Heart left ventricle (tissue), 16 donors: ENCODE data around the gene CCL18. TPM values are rescaled to one million over a fixed set of nuclear protein-coding genes. Genes with fewer than 3 reads are reported as not detected.

ENCODE experiments used
- ATAC-seq, 4 donors: fragments of 200-7000 bp; cut with Tn5 transposase; one replicate each; pipeline ENCODE4 v1.9.1; 2020 to 2022; ENCODE audit warnings: moderate library complexity in 4 of 4, mild to moderate bottlenecking in 3 of 4, moderate number of reproducible peaks in 1 of 4
- DNase-seq, 5 donors: peaks; one replicate each; pipeline ENCODE4 v3.0.0-alpha.2; 2020
- H3K27ac ChIP-seq, 12 donors: fragments of 200-600 bp; sonication (generic) in 4 of 12; one replicate each; pipeline versions ENCODE4 v1.5.0 to v1.8.0; 2016 to 2022; ENCODE audit warnings: mild to moderate bottlenecking in 2 of 12
- H3K27me3 ChIP-seq, 9 donors: fragments of 200-600 bp; sonication (generic) in 2 of 9; one replicate each; pipeline versions ENCODE4 v1.5.1 to v1.8.0; 2016 to 2022; ENCODE audit warnings: mild to moderate bottlenecking in 3 of 9
- H3K36me3 ChIP-seq, 9 donors: fragments of 200-600 bp; sonication (generic) in 2 of 9; one replicate each; pipeline versions ENCODE4 v1.5.0 to v1.8.0; 2018 to 2022; ENCODE audit warnings: mild to moderate bottlenecking in 2 of 9
- H3K4me1 ChIP-seq, 12 donors: fragments of 200-600 bp; sonication (generic) in 4 of 12; one replicate each; pipeline versions ENCODE4 v1.5.0 to v1.8.0; 2016 to 2022; ENCODE audit warnings: mild to moderate bottlenecking in 3 of 12
- H3K4me3 ChIP-seq, 12 donors: fragments of 200-600 bp; sonication (generic) in 4 of 12; one replicate each; pipeline versions ENCODE4 v1.5.0 to v1.8.0; 2017 to 2022; ENCODE audit warnings: mild to moderate bottlenecking in 9 of 12, moderate library complexity in 4 of 12
- H3K9me3 ChIP-seq, 12 donors: fragments of 200-600 bp; sonication (generic) in 4 of 12; one replicate each; pipeline versions ENCODE4 v1.5.0 to v1.8.0; 2016 to 2022; ENCODE audit warnings: mild to moderate bottlenecking in 1 of 12
- POLR2A ChIP-seq, 2 donors: fragments of 450-650 bp; IDR thresholded peaks; one replicate each; pipeline ENCODE4 v1.6.1; 2017; ENCODE audit warnings: antibody characterized with exemption in 2 of 2, mild to moderate bottlenecking in 2 of 2, moderate library complexity in 2 of 2
- WGBS, 4 donors: extraction: QIAGEN DNeasy Blood & Tissue Kit in 2 of 4; methylation state at CpG; one replicate each; pipeline versions ENCODE4 v1.1.5 to v1.1.7; 2013 to 2018; 5-methylcytosine and 5-hydroxymethylcytosine counted together
- intact Hi-C, 10 donors: fragments of 100-400 bp; cut with DNase I; formaldehyde crosslinking; loops; one replicate each; pipeline versions ENCODE4 v1.11.1 to v1.14.2; 2022
- polyA plus RNA-seq, 2 donors: library from polyadenylated mRNA; stranded (reverse); fragments of 200-250 nt; gene quantifications; one replicate each; pipeline ENCODE4 v1.2.3, GENCODE V29; 2013
- total RNA-seq, 9 donors: library from RNA; depleted of rRNA in 2 of 9; stranded (reverse); fragments of >200 nt in 2 of 9; fragmentation: NEBNext Ultra II Directional in 3 of 9; extraction: Animal tissue kit (Norgen Biotek cat#: 25700) in 3 of 9; gene quantifications; one replicate each; pipeline versions ENCODE4 v1.1.0 to v1.2.4, GENCODE V29; 2016 to 2023
- TF ChIP-seq, protein P1 (sequence below), 12 donors: fragments of 200-600 bp; sonication (generic) in 4 of 12; IDR thresholded peaks; one replicate each; pipeline versions ENCODE4 v1.5.0 to v1.8.0; 2018 to 2022; ENCODE audit warnings: antibody characterized with exemption in 12 of 12, mild to moderate bottlenecking in 5 of 12
- donor health status: ischemic (EF 13 %, LVEDD 7.1; RV severe dilation, severe dysfunction).
- donor health status: healthy with polysubstance abuse.
- donor health status: DM: no; HTN: yes; CAD: no.
- donor health status: DM: no; HTN: no; CAD: no.
- donor health status: ischemic (EF 25% LVEDD 6.9; RV normal size, moderate dysfunction).
- donor health status: ischemic (EF 25% LVEDD 5.7; RV mildly dilated, moderate dysfunction).
- donor health status: healthy.
- donor health status: DM: yes; HTN: yes; CAD: no.
- donor health status: ischemic (EF 35%, LVEDD 5.7; RV mildly dilated, moderate dysfunction).
- donor health status: nonischemic (EF 11% LVEDD 7.7; RV severe dilation, severe dysfunction).
- donor health status: DM: yes; HTN: yes; CAD: no.
- donor health status: PGD.
- donor health status: ischemic (EF 29% LVEDD 5.4; RV normal size, mild dysfunction).
- donor health status: nonischemic (EF 23%, LVEDD 6.1; RV moderate dilation, normal function).

The CCL18 gene
- total and polyA plus RNA-seq, 11 donors = 0.30 to 31.9 (median 2.5) TPM

DNA sequence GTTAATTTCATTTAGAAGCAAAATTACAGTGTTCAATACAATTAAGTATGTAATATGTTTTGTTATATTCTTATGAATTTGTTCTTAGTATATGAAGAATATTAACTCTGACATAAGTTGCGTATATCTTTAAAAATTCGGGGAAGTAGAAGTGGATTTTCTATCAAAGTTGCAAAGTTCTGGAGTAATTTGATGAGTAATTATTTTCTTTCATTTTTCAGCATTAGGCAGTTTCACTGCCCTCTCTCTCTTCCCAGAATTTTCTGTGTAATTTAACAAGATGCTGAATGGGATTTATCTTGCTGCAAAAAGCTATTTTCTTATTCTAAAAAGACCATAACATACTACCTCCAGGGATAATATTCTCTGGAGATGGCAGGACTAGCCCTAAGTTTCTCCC lies 8.9 kb upstream of the CCL18 start:
- intact Hi-C loops = no loop called here
- H3K27me3 ChIP-seq = no peaks in the 10 kb centered on the region
- H3K36me3 ChIP-seq = no peaks in the 10 kb centered on the region
- TF ChIP-seq, protein P1, sequence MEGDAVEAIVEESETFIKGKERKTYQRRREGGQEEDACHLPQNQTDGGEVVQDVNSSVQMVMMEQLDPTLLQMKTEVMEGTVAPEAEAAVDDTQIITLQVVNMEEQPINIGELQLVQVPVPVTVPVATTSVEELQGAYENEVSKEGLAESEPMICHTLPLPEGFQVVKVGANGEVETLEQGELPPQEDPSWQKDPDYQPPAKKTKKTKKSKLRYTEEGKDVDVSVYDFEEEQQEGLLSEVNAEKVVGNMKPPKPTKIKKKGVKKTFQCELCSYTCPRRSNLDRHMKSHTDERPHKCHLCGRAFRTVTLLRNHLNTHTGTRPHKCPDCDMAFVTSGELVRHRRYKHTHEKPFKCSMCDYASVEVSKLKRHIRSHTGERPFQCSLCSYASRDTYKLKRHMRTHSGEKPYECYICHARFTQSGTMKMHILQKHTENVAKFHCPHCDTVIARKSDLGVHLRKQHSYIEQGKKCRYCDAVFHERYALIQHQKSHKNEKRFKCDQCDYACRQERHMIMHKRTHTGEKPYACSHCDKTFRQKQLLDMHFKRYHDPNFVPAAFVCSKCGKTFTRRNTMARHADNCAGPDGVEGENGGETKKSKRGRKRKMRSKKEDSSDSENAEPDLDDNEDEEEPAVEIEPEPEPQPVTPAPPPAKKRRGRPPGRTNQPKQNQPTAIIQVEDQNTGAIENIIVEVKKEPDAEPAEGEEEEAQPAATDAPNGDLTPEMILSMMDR (IDR thresholded peaks at IDR 0.05) = no peak
- TF ChIP-seq POLR2A (IDR thresholded peaks at IDR 0.05) = no peak
- H3K4me3 ChIP-seq = no peak overlapping the region
- ATAC-seq (no peak), DNase-seq (no peak)
- peak overlapping the region in 1 of 12 donors; percentile 32 for H3K27ac ChIP-seq
- H3K4me1 ChIP-seq = peaks cover 0 to 19% (median 0%) of the 10 kb centered on the region in 12 donors
- peaks cover 0 to 21% (median 7%) of the 10 kb centered on the region in 12 donors for H3K9me3 ChIP-seq
- 87 to 91% (median 87%) methylated on average over 2 of the region's 2 CpGs for WGBS, 4 donors

DNA sequence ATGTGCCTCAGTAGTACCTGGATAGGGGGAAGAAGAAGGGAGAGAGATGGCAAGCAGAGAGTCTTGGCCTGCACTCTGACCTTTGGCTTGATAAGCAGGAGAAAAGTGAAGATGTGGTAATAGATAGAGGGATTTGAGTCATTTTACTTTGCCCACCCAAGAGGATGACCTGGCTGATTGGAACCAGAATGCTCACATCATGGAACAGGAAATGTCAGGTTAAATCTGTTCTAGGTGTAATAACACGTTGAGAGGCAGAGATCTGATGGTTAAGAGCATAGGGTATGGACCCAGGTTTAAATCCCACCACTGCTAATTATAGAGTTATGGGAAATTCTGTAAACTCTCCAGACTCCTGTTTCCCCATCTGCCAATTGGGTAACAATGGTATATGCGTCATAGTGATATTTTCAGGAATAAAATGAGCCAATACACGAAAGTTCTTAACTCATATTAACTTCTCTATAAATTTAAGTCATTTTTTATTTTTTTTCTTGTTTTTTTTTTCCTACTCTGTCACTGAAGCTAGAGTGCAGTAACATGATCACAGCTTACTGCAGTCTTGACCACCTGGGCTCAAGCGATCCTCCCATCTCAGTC lies 8.1 kb upstream of the CCL18 start:
- WGBS, 4 donors = 81 to 88% (median 84%) methylated on average over 4 of the region's 4 CpGs
- H3K9me3 ChIP-seq = peaks cover 0 to 13% (median 4%) of the 10 kb centered on the region in 12 donors
- intact Hi-C loops = no loop called here
- no peak for ATAC-seq
- no peak overlapping the region for H3K4me3 ChIP-seq
- H3K36me3 ChIP-seq = no peaks in the 10 kb centered on the region
- no peak for TF ChIP-seq POLR2A (IDR thresholded peaks at IDR 0.05)
- TF ChIP-seq, protein P1 (IDR thresholded peaks at IDR 0.05) = no peak
- H3K4me1 ChIP-seq = peaks cover 0 to 19% (median 0%) of the 10 kb centered on the region in 12 donors
- H3K27ac ChIP-seq = peak overlapping the region in 1 of 12 donors; percentile 32
- no peaks in the 10 kb centered on the region for H3K27me3 ChIP-seq
- no peak for DNase-seq

DNA sequence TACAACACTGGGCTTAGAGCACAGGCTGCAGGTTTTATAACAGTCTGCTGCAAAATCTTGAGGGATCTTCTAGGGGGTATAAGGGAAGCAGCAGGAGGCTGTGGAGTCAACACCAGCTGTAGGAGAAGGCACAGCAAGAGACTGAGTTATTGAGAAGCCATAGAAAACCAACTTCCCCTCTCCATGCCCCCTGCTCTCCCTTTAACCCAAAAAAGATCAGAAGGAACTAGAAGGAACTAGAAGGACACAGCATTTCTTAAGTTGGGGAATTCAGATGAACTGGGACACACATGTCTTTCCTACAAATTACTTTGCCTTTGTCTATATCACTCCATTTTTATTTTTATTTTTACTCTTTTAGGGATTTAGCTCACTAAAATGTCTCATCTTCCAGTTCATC lies 6.2 kb upstream of the CCL18 start:
- Histone ChIP-seq H3K9me3 (no peaks in the 10 kb centered on the region), H3K4me3 (no peak overlapping the region), H3K27ac (peak overlapping the region in 1 of 12 donors; percentile 19), H3K36me3 (no peaks in the 10 kb centered on the region), H3K27me3 (no peaks in the 10 kb centered on the region), H3K4me1 (peaks cover 0 to 19% (median 0%) of the 10 kb centered on the region in 12 donors)
- ATAC-seq = no peak
- DNase-seq = no peak
- intact Hi-C loops = no loop called here
- no peak for TF ChIP-seq POLR2A (IDR thresholded peaks at IDR 0.05)
- TF ChIP-seq, protein P1 (IDR thresholded peaks at IDR 0.05) = no peak

DNA sequence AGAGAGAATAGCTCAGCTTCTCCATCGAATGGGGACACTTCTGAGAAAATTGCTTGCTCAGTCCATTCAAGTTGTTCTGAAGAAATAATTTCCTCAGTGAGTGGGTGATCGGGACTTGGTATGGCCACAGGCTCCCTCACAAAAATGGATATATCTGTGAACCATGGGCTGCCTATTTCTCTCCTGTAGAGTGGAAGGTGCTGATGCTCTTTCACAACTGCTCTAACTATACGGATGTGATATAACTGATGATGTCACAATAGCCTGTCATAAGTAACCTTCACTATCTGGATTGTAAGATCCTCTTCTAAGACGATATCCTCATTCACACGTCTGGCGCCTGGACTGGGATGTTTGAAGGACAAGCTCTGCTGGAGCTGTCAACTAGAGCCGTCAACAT lies 4.7 kb upstream of the CCL18 start:
- Histone ChIP-seq H3K27ac (no peak overlapping the region), H3K27me3 (no peaks in the 10 kb centered on the region), H3K9me3 (no peaks in the 10 kb centered on the region), H3K4me1 (peaks cover 0 to 19% (median 0%) of the 10 kb centered on the region in 12 donors), H3K36me3 (no peaks in the 10 kb centered on the region), H3K4me3 (no peak overlapping the region)
- intact Hi-C loops = no loop called here
- DNase-seq = no peak
- WGBS, 4 donors = 84 to 86% (median 85%) methylated on average over 7 of the region's 7 CpGs
- ATAC-seq = no peak
- TF ChIP-seq POLR2A (IDR thresholded peaks at IDR 0.05) = no peak
- TF ChIP-seq, protein P1 (IDR thresholded peaks at IDR 0.05) = no peak
